GM13977 (cell line): ENCODE measurements around the gene OPN4.

ENCODE experiments used
- DNase-seq: peaks from one replicate; pipeline ENCODE4 v3.0.0; 2012; ENCODE audit warnings: low spot score
- CTCF ChIP-seq: IDR thresholded peaks from 2 replicates; pipeline ENCODE4 v1.5.1; 2012; ENCODE audit warnings: mild to moderate bottlenecking, control low read depth; ENCODE audit not compliant: insufficient read depth; ENCODE audit errors: extremely low read depth, missing control alignments
- in situ Hi-C: fragments of 300-500 bp; cut with MboI; formaldehyde crosslinking; loops from one replicate; pipeline ENCODE4 v1.12.0; 2022; ENCODE audit warnings: low sequenced_read_pairs, low pct_unique_long_range_greater_than_20kb, mixed read lengths, inconsistent platforms; ENCODE audit not compliant: unreplicated experiment

Gene OPN4

GRCh38 chr10:86670876-86671275 is 16.5 kb downstream of the OPN4 start:
- no peak for TF ChIP-seq CTCF
- in situ Hi-C loops: no loop called here

GRCh38 chr10:86671419-86671818 is 17.1 kb downstream of the OPN4 start:
- no peak for TF ChIP-seq CTCF
- no peak for DNase-seq
- in situ Hi-C loops: no loop called here

More at GRCh38 chr10:86670876-86671275, 16.5 kb downstream of the OPN4 start:
- no peak for DNase-seq

GRCh38 chr10:86671985-86672710 is 17.8 kb downstream of the OPN4 start:
- in situ Hi-C loops: no loop called here
- no peak for TF ChIP-seq CTCF
- no peak for DNase-seq

DNA sequence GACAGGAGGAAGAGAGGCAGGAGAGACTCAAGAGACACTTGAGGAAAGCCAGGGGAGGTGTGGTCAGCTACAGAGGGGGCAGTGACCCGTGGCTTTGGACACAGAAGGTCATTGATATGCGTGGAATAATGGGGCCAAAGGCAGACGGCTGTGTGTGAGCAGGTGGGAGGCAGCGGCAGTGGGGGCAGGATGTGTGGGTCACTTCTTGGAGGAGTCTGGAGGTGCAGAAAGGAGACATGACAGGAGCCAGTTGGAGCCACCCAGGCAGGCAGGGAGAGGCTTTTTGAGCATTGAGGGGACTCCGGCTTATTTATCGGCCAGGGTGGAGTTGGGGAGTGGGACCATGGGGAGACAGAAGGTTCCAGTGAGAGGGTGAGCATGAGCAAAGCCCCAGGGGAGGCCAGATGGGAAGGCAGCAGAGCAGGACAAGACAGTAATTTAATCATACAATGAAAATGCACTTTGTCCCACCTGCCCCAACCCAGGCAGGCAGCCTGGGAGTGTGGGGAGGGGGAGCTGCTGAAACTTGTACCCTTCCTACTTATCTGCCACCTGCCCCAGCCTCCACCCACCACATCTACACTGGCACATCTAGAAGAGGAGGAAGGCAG is 19.0 kb downstream of the OPN4 start:
- TF ChIP-seq CTCF: no peak
- DNase-seq: no peak
- in situ Hi-C loops: no loop called here

GRCh38 chr10:86673827-86674581 is 19.7 kb downstream of the OPN4 start:
- in situ Hi-C loops: no loop called here
- TF ChIP-seq CTCF: no peak
- DNase-seq: no peak

- in situ Hi-C loops: no loop called here
- no peak for TF ChIP-seq CTCF
- no peak for DNase-seq
Observed at GRCh38 chr10:86674912-86675311, 20.6 kb downstream of the OPN4 start.
